GM12873 (cell line): ENCODE data around the gene DDX5.
A peak's percentile ranks its signal among the peaks of the same experiment; 100 is the strongest.

Source experiments
- TF ChIP-seq, protein P1 (sequence below): IDR thresholded peaks from 2 replicates; pipeline ENCODE4 v1.5.1; 2012; ENCODE audit warnings: low read depth, mild to moderate bottlenecking, moderate library complexity, low read length, control low read depth; ENCODE audit not compliant: insufficient read depth; ENCODE audit errors: missing control alignments

Gene DDX5

DNA sequence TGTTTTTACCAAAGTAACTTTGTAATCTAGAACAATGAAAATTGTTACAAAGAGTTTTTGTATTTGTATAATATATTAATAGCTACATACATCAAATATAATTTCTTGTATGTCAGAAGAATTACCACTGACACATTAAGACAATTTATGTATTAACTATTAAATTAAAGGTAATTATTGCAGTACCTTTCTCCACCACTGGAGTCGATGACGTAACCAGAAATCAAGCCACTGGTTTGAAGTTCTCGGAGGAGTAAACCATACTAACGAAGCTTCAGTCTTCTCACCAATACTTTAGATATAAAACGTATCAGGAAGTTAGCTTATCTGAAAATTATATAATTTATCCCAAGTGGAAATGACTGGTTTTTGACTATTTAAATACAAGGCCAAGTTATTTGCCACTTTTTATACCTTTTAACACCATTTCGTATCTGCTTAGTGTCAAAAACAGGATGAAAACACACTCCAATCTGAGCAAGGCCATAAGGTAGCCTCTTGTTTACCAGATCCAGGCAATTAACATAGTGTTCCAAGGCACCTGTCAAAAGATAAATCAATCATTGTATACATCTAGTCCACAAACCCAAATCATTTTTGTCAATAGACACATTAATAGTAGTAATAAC, 13.5 kb downstream of the DDX5 start:
- TF ChIP-seq, protein P1, sequence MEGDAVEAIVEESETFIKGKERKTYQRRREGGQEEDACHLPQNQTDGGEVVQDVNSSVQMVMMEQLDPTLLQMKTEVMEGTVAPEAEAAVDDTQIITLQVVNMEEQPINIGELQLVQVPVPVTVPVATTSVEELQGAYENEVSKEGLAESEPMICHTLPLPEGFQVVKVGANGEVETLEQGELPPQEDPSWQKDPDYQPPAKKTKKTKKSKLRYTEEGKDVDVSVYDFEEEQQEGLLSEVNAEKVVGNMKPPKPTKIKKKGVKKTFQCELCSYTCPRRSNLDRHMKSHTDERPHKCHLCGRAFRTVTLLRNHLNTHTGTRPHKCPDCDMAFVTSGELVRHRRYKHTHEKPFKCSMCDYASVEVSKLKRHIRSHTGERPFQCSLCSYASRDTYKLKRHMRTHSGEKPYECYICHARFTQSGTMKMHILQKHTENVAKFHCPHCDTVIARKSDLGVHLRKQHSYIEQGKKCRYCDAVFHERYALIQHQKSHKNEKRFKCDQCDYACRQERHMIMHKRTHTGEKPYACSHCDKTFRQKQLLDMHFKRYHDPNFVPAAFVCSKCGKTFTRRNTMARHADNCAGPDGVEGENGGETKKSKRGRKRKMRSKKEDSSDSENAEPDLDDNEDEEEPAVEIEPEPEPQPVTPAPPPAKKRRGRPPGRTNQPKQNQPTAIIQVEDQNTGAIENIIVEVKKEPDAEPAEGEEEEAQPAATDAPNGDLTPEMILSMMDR: peak; percentile 37

DNA sequence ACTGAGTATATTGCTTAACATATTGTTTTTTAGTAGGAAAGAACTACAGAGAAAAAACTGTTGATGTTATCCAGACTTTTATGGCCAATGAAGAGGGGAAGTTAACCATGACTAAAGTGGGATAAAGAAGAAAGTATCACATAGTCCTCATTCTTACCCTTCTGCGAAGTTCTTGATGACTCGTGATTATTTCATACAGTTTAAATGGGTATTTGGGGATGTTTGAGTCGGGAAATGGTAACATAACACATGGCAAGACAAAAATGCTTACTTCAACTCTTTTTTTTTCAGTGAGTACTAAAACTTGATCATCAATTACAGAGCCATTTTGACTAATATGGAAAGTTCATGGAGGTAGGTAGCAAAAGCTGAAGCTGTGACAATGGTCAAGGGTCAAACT, 14.1 kb downstream of the DDX5 start:
- TF ChIP-seq, protein P1: no peak

DNA sequence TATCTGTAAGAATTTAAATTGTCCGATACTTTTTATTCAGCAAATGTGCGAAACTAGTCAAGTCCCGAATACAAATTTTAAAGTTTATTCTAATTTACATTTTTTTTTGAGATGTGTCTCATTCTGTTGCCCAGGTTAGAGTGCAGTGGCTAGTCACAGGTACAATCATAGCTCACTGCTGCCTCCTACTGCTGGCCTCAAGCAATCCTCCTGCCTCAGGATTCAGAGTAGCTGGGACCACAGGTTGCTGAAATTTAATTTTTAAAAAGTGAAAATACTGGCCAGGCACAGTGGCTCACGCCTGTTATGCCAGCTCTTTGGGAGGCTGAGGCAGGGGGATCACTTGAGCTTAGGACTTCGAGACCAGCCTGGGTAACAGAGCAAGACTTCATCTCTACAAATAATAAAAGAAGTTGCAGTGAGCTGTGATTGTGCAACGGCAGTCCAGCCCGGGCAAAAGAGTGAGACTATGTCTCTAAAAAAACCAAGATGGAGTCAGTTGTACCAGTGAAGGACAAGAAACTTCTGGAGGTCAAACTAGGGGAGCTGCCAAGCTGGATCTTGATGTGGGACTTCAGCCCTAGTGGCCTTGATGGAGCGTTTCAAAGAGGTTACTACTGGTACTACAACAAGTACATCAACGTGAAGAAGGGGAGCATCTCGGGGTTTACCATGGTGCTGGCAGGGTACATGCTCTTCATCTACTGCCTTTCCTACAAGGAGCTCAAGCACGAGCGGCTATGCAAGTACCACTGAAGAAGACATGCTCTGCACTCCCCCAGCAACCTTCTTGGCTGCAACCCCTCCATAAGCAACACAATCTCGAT, 14.8 kb downstream of the DDX5 start:
- TF ChIP-seq, protein P1: peak; percentile 74

DNA sequence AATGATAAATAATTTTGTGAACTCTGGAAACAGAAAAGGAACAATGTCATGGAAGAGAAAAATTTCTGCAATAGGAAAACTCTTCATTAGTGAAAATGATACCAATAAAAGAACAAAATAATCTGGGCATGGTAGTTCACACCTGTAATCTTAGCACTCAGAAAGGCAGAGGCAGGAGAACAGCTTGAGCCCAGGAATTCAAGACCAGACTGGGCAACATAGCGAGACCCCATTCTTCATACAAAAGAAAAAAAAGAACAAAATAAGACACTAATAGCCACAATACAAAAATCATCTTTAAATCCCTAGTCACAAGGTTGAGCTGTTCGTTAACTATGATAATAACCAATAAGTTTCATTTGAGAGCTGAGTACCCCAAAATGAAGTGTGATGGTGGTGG, 17.8 kb downstream of the DDX5 start:
- TF ChIP-seq, protein P1: no peak

DNA sequence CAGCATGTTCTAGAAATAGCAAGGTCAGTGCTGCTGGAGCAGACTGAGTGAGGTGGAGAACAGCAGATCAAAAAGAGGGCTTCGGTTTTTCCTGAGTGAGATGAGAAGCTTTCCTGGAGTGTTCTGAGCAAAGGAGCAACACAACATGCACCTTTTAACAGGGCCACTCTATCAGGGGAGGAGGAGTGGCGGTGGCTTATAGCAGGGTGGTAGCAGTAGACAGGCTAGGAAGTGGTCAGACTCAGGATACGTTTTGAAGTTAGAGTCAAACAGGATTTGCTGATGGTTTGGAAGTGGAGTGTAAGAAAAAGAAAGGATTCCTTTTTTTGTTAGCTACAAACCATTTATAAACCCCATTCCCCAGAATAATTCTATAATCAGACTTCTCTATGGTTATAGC, 21.7 kb downstream of the DDX5 start:
- TF ChIP-seq, protein P1: no peak

DNA sequence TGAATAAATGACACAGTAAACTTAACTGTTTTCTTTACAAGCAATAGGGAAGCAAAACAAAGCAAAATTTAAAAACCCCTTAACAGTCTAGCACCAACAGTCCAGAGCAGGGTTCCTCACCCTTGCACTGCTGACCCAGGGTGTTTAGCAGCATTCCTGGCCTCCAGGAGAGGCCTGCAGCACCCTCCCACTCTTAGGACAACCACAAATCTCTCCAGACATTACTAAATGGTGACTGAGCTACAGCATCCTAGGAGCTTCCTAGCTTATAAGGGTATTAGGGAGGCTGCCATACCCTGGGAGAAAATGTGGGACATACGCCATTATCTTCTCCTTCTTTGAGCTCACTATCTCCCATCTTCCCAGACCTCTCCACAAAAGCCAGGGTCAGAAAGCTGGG, 25.1 kb downstream of the DDX5 start:
- TF ChIP-seq, protein P1: no peak

DNA sequence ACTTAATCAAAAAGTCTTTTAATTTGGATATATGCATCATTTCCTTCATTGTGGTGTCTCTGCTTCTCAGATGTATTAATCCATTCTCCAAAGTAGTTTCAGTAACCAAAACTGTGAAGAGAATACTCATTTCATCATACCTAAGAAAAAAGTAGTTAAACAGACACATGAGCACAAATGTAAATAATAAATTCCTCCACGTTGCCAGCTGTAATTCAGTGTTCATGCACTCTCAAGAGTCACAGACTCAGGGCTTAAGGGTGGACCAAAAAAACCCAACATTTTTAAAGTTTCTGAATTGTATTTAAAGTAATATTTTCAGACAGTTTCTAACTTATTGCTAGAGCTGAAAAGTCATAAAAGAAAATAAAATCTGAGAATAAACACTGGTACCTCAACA, 28.2 kb downstream of the DDX5 start:
- TF ChIP-seq, protein P1: no peak
